Caco-2 (cell line): Measurements from ENCODE around the gene LIMA1. TPM values are rescaled to one million over a fixed set of nuclear protein-coding genes. Genes with fewer than 3 reads are reported as not detected.

Experiments used
- BruUV-seq: library from RNA; stranded (reverse); fragments of 400-500 nt; replicated peaks from 2 replicates; lab custom pipeline; 2021; lab: Mats Ljungman, UMichigan
- CTCF ChIA-PET: fragments of 300-600 bp; sonication (Branson Sonifier 250); formaldehyde crosslinking; loops from one replicate; lab custom pipeline; 2022; ENCODE audit warnings: antibody characterized with exemption; lab: Charles Lee
- POLR2A ChIA-PET: fragments of 300-600 bp; sonication (Branson Sonifier 250); formaldehyde crosslinking; loops from one replicate; lab custom pipeline; 2022; ENCODE audit warnings: antibody characterized with exemption; lab: Charles Lee
- DNase-seq, 2 experiments: peaks; one replicate each; pipeline versions ENCODE4 v3.0.0 to v3.0.0-alpha.2; 2020 to 2022
- H3K27me3 ChIP-seq: replicated peaks from 2 replicates; pipeline ENCODE4 v1.6.0; 2011; ENCODE audit warnings: low read length; ENCODE audit not compliant: control insufficient read depth, insufficient read depth
- H3K36me3 ChIP-seq: 2 replicates; pipeline ENCODE4 v1.5.1; 2011; ENCODE audit warnings: low read length; ENCODE audit not compliant: control insufficient read depth, insufficient read depth
- H3K4me1 ChIP-seq: fragments of 250-450 bp; sonication (Bioruptor Pico); 2 replicates; pipeline ENCODE4 v1.5.1; 2020; ENCODE audit warnings: mild to moderate bottlenecking
- H3K4me3 ChIP-seq: 2 replicates; pipeline ENCODE4 v1.5.1; 2011; ENCODE audit warnings: low read depth, mild to moderate bottlenecking, control low read depth, low read length
- H3K9me3 ChIP-seq: fragments of 250-450 bp; sonication (Bioruptor Pico); 2 replicates; pipeline ENCODE4 v1.5.1; 2020; ENCODE audit warnings: mild to moderate bottlenecking, moderate library complexity
- H3K27ac Mint-ChIP-seq: one replicate; pipeline ENCODE4 v1.8.0; 2022; ENCODE audit warnings: mixed read lengths; ENCODE audit not compliant: unreplicated experiment
- H3K27me3 Mint-ChIP-seq: one replicate; pipeline ENCODE4 v1.8.0; 2022; ENCODE audit warnings: mixed read lengths; ENCODE audit not compliant: insufficient read depth, unreplicated experiment
- H3K36me3 Mint-ChIP-seq: one replicate; pipeline ENCODE4 v1.8.0; 2022; ENCODE audit warnings: mild to moderate bottlenecking, mixed read lengths; ENCODE audit not compliant: insufficient read depth, unreplicated experiment
- H3K4me1 Mint-ChIP-seq: one replicate; pipeline ENCODE4 v1.8.0; 2022; ENCODE audit warnings: low read depth, mixed read lengths; ENCODE audit not compliant: unreplicated experiment
- H3K4me3 Mint-ChIP-seq: one replicate; pipeline ENCODE4 v1.8.0; 2022; ENCODE audit warnings: mild to moderate bottlenecking, moderate library complexity, mixed read lengths; ENCODE audit not compliant: unreplicated experiment
- H3K9me3 Mint-ChIP-seq: one replicate; pipeline ENCODE4 v1.8.0; 2022; ENCODE audit warnings: mixed read lengths; ENCODE audit not compliant: unreplicated experiment
- CTCF ChIP-seq, 2 experiments: fragments of 200-600 bp in 1 of 2; IDR thresholded peaks; 1 replicate in 1 of 2; 2 replicates in 1 of 2; pipeline versions ENCODE4 v1.5.1 to v1.8.0; 2011 to 2022; ENCODE audit warnings: antibody characterized with exemption in 1 of 2, control low read depth in 1 of 2, inconsistent platforms in 1 of 2, low read depth in 1 of 2, low read length in 1 of 2, mild to moderate bottlenecking in 1 of 2, moderate library complexity in 1 of 2; ENCODE audit not compliant: insufficient read depth in 1 of 2, severe bottlenecking in 1 of 2, unreplicated experiment in 1 of 2
- intact Hi-C: fragments of 100-400 bp; cut with micrococcal nuclease; formaldehyde crosslinking; loops from one replicate; pipeline ENCODE4 v1.10.0; 2022; ENCODE audit not compliant: unreplicated experiment
- total RNA-seq: library from RNA; stranded (reverse); gene quantifications from 2 replicates; pipeline ENCODE4 v1.2.3, GENCODE V29; 2022

LIMA1 gene
- total RNA-seq, 1 experiment from 2014 or later, result 50.3 TPM

DNA sequence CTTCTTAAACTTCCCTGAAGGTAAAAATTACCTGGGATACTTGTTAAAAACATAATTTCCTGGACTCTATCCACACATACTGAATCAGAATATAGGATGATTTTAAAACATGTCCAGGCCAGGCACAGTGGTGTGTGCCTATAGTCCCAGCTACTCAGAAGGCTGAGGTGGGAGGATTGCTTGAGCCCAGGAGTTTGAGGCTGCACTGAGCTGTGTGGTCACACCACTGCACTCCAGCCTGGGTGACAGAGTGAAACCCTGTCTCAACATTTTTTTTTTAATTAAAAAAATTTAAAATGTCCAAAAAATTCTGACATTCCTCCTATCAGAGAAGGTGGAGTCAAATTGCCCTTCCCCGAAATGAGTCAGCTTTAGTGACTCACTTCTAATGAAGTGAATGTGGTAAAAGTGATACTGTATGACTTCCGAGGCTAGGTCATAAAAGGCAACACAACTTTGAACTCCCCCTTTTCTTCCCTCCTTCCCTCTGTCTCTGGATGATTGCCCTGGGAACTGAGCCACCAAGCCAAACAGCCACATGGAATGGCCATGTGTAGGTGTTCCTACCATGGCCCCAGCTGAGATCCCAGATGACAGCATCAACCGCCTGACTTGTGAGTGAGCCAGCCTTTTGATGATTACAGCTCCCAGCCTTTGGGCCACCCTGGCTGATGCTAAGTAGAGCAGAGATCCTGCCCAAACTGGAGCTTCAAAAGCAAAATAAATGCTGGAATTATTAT, 36.3 kb downstream of the LIMA1 start:
- no peak for TF ChIP-seq CTCF (IDR thresholded peaks at IDR 0.05; ENCODE audit: insufficient read depth in 1 of 2, low read depth in 1 of 2, low read length in 1 of 2, severe bottlenecking in 1 of 2, unreplicated experiment in 1 of 2)
- Histone ChIP-seq H3K4me3 (no peak overlapping the region), H3K9me3 (no peaks in the 10 kb centered on the region), H3K4me1 (peaks cover 63% of the 10 kb centered on the region), H3K36me3 (peaks cover 2% of the 10 kb centered on the region; the same call in 1 of the 2 replicates), H3K27me3 (no peaks in the 10 kb centered on the region)
- H3K27ac Mint-ChIP-seq, result peak overlapping the region; percentile 65
- ChIA-PET CTCF (interaction anchor here (0.9 kb wide), 1 partner anchor 137 kb away, joined by 3 read pairs; no protein-coding TSS in a partner anchor), POLR2A (no interaction called here)
- intact Hi-C loops, result no loop called here
- H3K9me3 Mint-ChIP-seq, result no peaks in the 10 kb centered on the region
- no TSS peak for BruUV-seq
- no peaks in the 10 kb centered on the region for H3K27me3 Mint-ChIP-seq
- H3K4me1 Mint-ChIP-seq, result peaks cover 40% of the 10 kb centered on the region
- peaks cover 28% of the 10 kb centered on the region for H3K36me3 Mint-ChIP-seq
- peak in 1 of 2 experiments; percentile 59 for DNase-seq
- H3K4me3 Mint-ChIP-seq, result no peak overlapping the region

- H3K9me3 Mint-ChIP-seq, result no peaks in the 10 kb centered on the region
- Histone ChIP-seq H3K4me3 (no peak overlapping the region), H3K9me3 (no peaks in the 10 kb centered on the region), H3K36me3 (peaks cover 2% of the 10 kb centered on the region; the same call in 1 of the 2 replicates), H3K27me3 (no peaks in the 10 kb centered on the region), H3K4me1 (peaks cover 62% of the 10 kb centered on the region)
- H3K36me3 Mint-ChIP-seq, result peaks cover 28% of the 10 kb centered on the region
- no TSS peak for BruUV-seq
- ChIA-PET POLR2A (no interaction called here), CTCF (interaction anchor here (0.9 kb wide), 1 partner anchor 136 kb away, joined by 3 read pairs; no protein-coding TSS in a partner anchor)
- no peak overlapping the region for H3K4me3 Mint-ChIP-seq
- H3K27me3 Mint-ChIP-seq, result no peaks in the 10 kb centered on the region
- H3K4me1 Mint-ChIP-seq, result peaks cover 42% of the 10 kb centered on the region
- peak overlapping the region; percentile 40 for H3K27ac Mint-ChIP-seq
- TF ChIP-seq CTCF (IDR thresholded peaks at IDR 0.05; ENCODE audit: insufficient read depth in 1 of 2, low read depth in 1 of 2, low read length in 1 of 2, severe bottlenecking in 1 of 2, unreplicated experiment in 1 of 2), result no peak
- intact Hi-C loops, result no loop called here
- no peak for DNase-seq
These were observed 37.0 kb downstream of the LIMA1 start for GRCh38 chr12:50246197-50246865.

GRCh38 chr12:50243507-50243906, 39.8 kb downstream of the LIMA1 start:
- DNase-seq, result no peak
- peaks cover 2% of the 10 kb centered on the region; the same call in 1 of the 2 replicates for H3K36me3 ChIP-seq
- TF ChIP-seq CTCF (IDR thresholded peaks at IDR 0.05; ENCODE audit: insufficient read depth in 1 of 2, low read depth in 1 of 2, low read length in 1 of 2, severe bottlenecking in 1 of 2, unreplicated experiment in 1 of 2), result no peak
- intact Hi-C loops, result no loop called here
- no peaks in the 10 kb centered on the region for H3K27me3 ChIP-seq
- no peak overlapping the region for H3K4me3 ChIP-seq
- no TSS peak for BruUV-seq
- no peaks in the 10 kb centered on the region for H3K9me3 Mint-ChIP-seq
- POLR2A ChIA-PET, result interaction anchor here (1.4 kb wide), 1 partner anchor 11 kb away, joined by 6 read pairs; no protein-coding TSS in a partner anchor
- H3K4me3 Mint-ChIP-seq, result no peak overlapping the region
- CTCF ChIA-PET, result interaction anchor here (0.6 kb wide), 1 partner anchor 53 kb away, joined by 9 read pairs; no protein-coding TSS in a partner anchor
- peaks cover 27% of the 10 kb centered on the region for H3K36me3 Mint-ChIP-seq
- H3K4me1 Mint-ChIP-seq, result peaks cover 47% of the 10 kb centered on the region
- H3K9me3 ChIP-seq, result no peaks in the 10 kb centered on the region
- H3K27ac Mint-ChIP-seq, result peak overlapping the region; percentile 24
- peaks cover 53% of the 10 kb centered on the region for H3K4me1 ChIP-seq
- H3K27me3 Mint-ChIP-seq, result no peaks in the 10 kb centered on the region
